Memory B cell (primary cell): ENCODE data around the gene CCDC85C.

Experiments
- ATAC-seq: fragments of 150-1000 bp; cut with Tn5 transposase; 2 replicates; pipeline ENCODE4 v1.10.0; 2021; ENCODE audit warnings: low read depth, mild to moderate bottlenecking, moderate library complexity
- DNase-seq, 2 donors: peaks; one replicate each; pipeline ENCODE4 v3.0.0; 2022; ENCODE audit warnings: low spot score in 2 of 2
- H3K27ac Mint-ChIP-seq: one replicate; pipeline ENCODE4 v1.8.0; 2022; ENCODE audit warnings: mild to moderate bottlenecking, moderate library complexity, mixed read lengths
- H3K27me3 Mint-ChIP-seq: one replicate; pipeline ENCODE4 v1.8.0; 2022; ENCODE audit warnings: mixed read lengths
- H3K36me3 Mint-ChIP-seq: one replicate; pipeline ENCODE4 v1.8.0; 2022; ENCODE audit warnings: mild to moderate bottlenecking, mixed read lengths
- H3K4me1 Mint-ChIP-seq: one replicate; pipeline ENCODE4 v1.8.0; 2022; ENCODE audit warnings: mixed read lengths
- H3K4me3 Mint-ChIP-seq: one replicate; pipeline ENCODE4 v1.8.0; 2022; ENCODE audit warnings: mild to moderate bottlenecking, moderate library complexity, mixed read lengths
- H3K9me3 Mint-ChIP-seq: one replicate; pipeline ENCODE4 v1.8.0; 2022; ENCODE audit warnings: mixed read lengths

CCDC85C gene

DNA sequence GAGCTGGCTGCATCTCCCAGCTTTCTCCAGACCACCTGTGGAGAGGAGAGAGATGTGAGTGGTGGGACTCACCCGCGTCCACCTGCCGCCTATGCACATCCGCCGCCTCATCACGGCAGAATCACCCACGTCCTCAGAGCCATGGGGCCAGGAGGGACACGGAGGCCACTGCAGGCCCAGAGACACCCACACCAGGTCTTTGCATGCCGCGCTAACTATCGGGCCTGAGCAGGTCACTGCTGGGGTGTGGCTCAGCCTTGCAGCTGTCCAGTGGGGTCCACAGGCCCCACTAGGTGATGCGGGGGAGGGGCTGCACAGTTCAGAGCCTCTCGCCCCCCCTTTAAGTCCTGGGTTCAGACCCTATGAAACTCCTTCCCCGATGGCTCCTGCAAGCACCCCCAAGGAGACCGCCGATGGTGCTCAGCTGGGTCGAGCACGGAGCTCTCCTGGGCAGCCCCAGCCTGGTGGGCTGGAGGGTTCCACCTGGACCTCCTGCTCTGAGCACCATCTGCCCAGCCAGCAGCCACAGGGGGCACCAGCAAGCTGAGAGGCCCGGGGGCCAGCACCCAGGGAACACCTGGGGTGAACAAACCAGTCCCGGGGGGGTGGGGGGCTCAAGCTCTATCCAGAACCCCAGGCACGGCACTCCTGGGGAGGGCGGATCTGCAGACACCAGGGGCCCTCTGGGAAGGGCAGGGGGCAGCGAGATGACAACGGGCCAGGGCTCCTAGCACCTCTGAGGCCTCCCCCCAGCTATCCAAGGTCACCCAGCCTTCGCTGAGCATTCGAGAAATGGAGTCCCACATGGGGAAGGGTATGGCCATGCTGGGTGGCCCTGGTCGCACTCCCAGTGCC lies 88.5 kb downstream of the CCDC85C start:
- Mint-ChIP-seq H3K4me3 (no peak overlapping the region), H3K9me3 (no peaks in the 10 kb centered on the region), H3K27ac (no peak overlapping the region), H3K36me3 (no peaks in the 10 kb centered on the region), H3K27me3 (no peaks in the 10 kb centered on the region), H3K4me1 (no peaks in the 10 kb centered on the region)
- no peak for ATAC-seq
- DNase-seq = no peak

DNA sequence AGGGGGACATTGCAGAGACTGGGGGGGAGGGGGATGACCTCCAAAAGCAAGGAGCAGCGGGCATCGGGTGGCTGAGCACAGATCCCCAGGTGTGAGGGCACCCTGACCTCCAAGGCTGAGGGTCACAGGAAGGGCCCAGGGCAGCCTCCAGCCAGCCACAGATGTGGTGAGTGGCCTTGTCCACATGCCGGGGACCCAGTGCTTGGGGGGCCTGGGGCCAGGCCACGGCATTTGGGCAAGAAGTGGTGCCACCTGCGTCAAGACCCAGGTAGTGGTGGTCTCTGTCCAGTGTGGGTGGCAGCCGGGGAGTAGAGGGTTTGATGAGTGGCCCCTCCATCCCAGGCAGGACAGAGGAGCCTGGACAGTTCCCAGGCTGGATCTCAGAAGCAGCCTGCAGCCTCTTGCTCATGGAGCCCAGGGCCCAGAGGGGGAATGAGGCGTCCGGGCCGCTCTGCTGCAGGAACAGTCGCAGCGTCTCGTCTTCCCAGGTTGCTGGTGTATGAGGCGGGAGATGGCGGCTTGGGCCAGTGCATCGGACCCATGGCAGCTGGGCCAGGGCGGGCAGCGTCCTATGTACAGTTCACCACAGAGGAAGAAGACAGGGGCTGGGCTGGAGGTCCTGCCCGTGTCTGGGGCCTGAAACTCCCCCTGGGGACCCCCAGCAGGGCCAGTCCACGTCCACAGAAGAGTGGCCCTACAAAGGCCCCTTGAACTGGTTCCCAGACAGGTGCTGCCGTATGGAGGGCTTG lies 89.3 kb downstream of the CCDC85C start:
- Mint-ChIP-seq H3K4me3 (no peak overlapping the region), H3K27ac (no peak overlapping the region), H3K9me3 (no peaks in the 10 kb centered on the region), H3K27me3 (no peaks in the 10 kb centered on the region), H3K4me1 (no peaks in the 10 kb centered on the region), H3K36me3 (no peaks in the 10 kb centered on the region)
- ATAC-seq (no peak), DNase-seq (no peak)

DNA sequence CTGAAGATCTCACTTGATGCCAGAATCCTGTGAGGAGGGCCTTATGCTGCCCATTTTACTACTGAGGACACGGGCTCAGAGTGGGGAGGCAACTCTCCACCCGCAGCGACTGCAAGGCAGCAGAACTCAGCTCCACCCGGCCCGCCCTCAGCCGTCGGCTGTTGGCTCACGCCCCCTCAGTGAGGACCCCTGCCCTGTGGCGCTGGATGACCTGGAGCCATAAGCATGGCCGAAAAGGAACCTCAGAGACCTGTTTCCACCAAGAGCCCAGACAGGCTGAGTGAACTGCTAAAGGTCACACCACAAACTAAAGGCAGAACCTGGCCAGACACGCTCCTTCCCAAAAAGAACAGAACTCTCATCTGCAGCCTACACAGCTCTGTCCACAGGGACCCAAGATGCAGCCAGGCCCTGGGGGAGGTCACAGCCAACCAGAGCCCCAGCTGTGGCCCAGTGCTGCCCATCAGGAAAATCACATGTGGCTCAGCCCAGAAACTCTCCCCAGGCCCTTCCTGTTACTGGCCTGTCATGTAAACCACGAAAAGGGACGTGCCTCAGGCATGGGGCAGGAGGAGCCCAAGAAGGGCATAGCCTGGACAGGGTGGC lies 90.0 kb downstream of the CCDC85C start:
- ATAC-seq = no peak
- Mint-ChIP-seq H3K27ac (no peak overlapping the region), H3K27me3 (no peaks in the 10 kb centered on the region), H3K9me3 (no peaks in the 10 kb centered on the region), H3K36me3 (peaks cover 5% of the 10 kb centered on the region), H3K4me3 (no peak overlapping the region), H3K4me1 (no peaks in the 10 kb centered on the region)
- DNase-seq = no peak

DNA sequence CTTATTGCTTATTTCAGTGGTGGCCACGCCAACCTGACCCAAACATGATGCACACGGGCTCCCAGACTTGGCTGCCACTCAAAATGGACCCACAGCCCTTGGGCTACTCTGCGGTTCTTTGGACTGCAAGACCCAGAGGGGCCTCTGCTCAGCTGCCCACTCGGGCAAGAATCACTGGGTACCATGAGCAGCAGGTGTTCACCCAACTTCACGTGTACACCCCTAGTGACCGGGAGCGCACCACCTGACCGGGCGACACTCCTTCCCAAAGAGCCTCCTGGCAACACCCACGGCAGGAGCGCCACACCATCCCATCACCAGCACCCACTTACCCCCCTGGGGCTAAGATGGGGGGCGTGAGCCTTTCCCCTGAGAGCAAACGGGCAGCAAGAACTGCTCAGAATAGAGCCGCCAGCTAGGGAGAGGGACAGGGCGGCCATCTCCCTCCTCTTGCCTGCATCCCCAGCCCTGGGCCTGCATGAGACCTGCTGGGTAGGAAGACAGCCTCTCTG lies 90.8 kb downstream of the CCDC85C start:
- H3K4me1 Mint-ChIP-seq = no peaks in the 10 kb centered on the region
- H3K4me3 Mint-ChIP-seq = no peak overlapping the region
- DNase-seq = no peak
- H3K27ac Mint-ChIP-seq = no peak overlapping the region
- ATAC-seq = no peak
- H3K27me3 Mint-ChIP-seq = no peaks in the 10 kb centered on the region
- H3K36me3 Mint-ChIP-seq = peaks cover 12% of the 10 kb centered on the region
- no peaks in the 10 kb centered on the region for H3K9me3 Mint-ChIP-seq

DNA sequence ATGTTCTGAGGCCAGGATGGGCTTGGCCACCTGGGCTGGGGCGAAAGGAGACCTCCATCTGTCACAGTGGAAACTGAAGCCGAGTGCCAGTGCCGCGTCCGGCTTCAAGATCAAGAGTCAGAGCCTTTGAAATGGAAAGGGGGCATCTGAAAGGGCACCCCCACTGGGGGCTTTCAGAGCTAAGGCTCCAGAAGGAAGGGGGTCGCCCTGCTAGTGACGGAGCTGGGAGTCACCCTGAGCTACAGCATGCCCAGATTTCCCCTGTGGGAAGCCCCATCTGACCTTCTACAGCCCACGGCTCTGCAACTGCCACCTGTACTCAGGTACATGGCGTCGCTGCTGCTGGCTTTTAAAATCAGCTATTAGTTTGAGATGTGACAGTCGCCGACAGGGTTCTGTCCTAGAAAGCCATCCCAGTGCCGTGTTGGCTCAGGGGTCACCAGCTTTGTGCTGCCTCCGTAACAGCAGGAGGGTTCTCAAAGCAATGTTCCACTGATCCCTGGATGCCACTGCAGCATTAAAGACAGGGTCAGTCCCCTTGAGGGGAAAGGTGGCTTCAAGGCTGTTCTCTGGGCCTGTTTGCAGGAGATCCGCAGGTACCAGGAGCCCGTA lies 91.3 kb downstream of the CCDC85C start:
- Mint-ChIP-seq H3K27ac (no peak overlapping the region), H3K9me3 (no peaks in the 10 kb centered on the region), H3K4me1 (no peaks in the 10 kb centered on the region), H3K27me3 (no peaks in the 10 kb centered on the region), H3K36me3 (peaks cover 14% of the 10 kb centered on the region), H3K4me3 (no peak overlapping the region)
- DNase-seq = no peak
- ATAC-seq = no peak

DNA sequence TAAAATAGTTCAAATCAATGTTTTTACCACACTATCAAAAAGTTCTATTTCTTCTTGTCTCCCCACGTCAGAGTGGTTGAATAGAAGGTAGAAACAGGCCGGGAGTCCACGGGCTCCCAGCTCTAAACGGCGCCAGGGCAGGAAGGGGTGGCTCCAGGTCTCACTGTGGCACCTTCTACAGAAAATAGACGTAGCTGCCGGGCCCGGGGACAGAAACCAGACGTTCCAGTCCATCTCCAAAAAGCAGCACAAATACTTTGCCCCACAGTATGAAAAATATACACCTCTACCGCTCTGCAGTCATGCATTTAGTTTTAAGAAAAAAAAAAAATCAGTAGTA lies 91.9 kb downstream of the CCDC85C start:
- no peaks in the 10 kb centered on the region for H3K27me3 Mint-ChIP-seq
- H3K27ac Mint-ChIP-seq = no peak overlapping the region
- H3K36me3 Mint-ChIP-seq = peaks cover 17% of the 10 kb centered on the region
- no peaks in the 10 kb centered on the region for H3K9me3 Mint-ChIP-seq
- H3K4me3 Mint-ChIP-seq = no peak overlapping the region
- DNase-seq (no peak), ATAC-seq (no peak)
- no peaks in the 10 kb centered on the region for H3K4me1 Mint-ChIP-seq

DNA sequence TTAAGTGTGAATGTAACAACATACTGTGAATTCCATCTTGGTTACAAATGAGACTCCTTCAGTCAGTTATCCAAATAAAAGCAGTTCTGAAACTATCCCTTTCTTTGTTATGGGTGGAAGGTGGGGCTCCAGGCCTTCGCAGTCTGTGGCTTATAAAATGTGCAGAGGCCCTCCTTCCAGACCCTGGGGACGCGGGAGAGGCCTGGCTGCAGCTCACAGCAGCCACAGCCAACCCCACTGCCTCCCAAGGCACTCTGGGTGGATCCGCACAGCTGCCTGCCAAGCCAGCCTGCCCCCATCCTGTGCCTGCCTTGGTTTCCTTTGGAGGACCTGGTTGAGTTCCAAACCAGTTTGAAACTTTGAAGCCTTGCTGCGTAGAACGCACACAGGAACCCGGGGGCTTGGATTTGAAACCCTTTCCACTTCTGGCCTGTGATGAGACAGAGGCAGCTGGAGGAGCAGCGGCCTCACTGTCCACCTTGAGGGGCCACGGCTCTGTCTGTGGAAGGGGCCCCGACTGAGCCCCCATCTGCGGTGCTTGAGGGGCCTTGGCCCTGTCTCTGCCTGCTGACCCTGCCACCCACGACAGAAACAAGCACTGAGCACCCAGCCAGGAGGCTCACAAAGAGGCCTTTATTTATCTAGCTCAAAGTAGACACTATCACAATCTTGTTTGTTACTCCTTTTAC lies 92.4 kb downstream of the CCDC85C start:
- Mint-ChIP-seq H3K9me3 (no peaks in the 10 kb centered on the region), H3K27me3 (no peaks in the 10 kb centered on the region), H3K4me3 (no peak overlapping the region), H3K27ac (no peak overlapping the region), H3K4me1 (no peaks in the 10 kb centered on the region), H3K36me3 (peaks cover 18% of the 10 kb centered on the region)
- DNase-seq = no peak
- no peak for ATAC-seq

DNA sequence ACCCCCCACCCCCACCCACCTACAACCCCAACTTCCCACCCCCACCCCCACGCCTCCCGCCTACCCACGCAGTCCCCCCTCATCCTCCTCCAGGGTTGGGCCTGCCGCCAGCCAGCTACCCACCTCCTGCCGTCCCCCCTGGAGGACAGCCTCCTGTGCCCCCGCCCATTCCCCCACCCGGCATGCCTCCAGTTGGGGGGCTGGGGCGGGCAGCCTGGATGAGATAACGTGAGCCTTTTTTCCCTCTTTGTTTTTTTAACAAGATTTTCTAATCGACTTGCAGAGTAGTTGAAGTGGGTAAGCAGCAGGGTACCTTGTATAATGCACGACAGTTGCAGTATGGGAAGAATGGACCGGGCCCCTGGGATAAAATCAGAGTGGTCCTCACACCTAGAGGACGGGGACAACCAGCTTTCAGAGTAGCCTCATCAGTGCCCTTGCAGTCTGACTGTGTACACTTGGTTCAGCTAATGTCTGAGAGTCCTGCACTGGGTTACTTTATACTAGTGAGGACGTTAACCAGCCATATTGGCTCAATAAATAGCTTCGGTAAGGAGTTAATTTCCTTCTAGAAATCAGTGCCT lies 93.4 kb downstream of the CCDC85C start:
- Mint-ChIP-seq H3K27me3 (no peaks in the 10 kb centered on the region), H3K27ac (no peak overlapping the region), H3K9me3 (no peaks in the 10 kb centered on the region), H3K4me3 (no peak overlapping the region), H3K36me3 (peaks cover 27% of the 10 kb centered on the region), H3K4me1 (no peaks in the 10 kb centered on the region)
- ATAC-seq (no peak), DNase-seq (no peak)

DNA sequence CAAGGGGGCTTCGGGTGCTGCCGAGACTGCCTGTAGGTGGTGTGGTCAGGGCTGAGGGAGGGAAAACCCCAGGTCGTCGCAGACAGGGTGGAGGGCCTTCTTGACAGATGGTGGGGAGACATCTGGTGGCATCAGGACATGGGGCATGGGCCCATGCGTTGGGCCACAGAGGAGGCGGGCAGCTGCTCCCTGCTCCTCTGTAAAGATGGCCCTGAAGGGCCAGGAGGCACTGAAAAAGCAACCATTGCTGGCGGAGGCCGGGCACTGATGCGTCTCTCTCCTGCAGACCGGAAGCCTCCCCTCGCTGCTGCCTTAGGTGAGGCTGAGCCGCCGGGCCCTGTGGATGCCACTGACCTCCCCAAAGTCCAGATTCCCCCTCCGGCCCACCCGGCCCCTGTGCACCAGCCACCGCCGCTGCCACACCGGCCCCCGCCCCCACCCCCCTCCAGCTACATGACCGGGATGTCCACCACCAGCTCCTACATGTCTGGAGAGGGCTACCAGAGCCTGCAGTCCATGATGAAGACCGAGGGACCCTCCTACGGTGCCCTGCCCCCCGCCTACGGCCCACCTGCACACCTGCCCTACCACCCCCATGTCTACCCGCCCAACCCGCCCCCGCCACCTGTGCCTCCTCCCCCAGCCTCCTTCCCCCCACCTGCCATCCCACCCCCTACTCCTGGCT lies 94.0 kb downstream of the CCDC85C start:
- Mint-ChIP-seq H3K4me3 (no peak overlapping the region), H3K27ac (no peak overlapping the region), H3K27me3 (no peaks in the 10 kb centered on the region), H3K9me3 (no peaks in the 10 kb centered on the region), H3K36me3 (peaks cover 28% of the 10 kb centered on the region), H3K4me1 (no peaks in the 10 kb centered on the region)
- ATAC-seq (no peak), DNase-seq (no peak)

DNA sequence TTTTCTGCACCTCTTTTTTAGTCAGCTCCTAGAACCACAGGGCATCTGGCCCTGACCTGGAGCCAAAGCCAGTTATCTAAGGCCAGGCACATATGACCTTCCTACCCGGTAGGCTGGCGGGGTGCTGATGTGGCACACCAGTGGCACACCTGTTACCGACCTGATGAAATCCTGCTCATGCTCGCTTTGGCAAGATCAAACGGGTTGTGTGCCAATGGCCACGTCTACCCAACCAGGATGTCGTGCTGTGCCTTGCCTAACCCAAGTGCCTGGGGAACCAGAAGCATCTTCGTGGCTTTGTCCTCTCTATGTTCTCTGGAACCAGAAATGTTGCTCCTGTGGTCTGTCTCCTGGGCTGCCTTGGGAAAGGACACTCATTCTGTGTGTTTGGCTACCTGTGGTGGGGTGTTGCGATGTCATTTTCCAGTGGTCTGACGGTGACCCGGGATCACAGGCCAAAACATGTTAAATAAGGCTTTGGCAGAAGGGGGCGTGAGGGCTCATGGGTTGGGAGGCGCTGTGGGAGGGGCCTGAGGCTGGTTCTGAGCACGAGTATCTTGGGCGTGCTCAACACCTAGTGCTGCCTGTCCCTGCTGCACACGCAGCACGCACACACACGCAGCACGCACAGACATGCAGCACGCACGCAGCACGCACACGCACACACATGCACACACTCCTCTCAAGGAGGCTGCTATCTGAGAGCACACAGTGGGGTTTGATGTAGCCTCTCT lies 94.9 kb downstream of the CCDC85C start:
- no peaks in the 10 kb centered on the region for H3K4me1 Mint-ChIP-seq
- H3K4me3 Mint-ChIP-seq = no peak overlapping the region
- ATAC-seq (no peak), DNase-seq (no peak)
- H3K36me3 Mint-ChIP-seq = peaks cover 35% of the 10 kb centered on the region
- H3K27me3 Mint-ChIP-seq = no peaks in the 10 kb centered on the region
- no peaks in the 10 kb centered on the region for H3K9me3 Mint-ChIP-seq
- H3K27ac Mint-ChIP-seq = no peak overlapping the region

DNA sequence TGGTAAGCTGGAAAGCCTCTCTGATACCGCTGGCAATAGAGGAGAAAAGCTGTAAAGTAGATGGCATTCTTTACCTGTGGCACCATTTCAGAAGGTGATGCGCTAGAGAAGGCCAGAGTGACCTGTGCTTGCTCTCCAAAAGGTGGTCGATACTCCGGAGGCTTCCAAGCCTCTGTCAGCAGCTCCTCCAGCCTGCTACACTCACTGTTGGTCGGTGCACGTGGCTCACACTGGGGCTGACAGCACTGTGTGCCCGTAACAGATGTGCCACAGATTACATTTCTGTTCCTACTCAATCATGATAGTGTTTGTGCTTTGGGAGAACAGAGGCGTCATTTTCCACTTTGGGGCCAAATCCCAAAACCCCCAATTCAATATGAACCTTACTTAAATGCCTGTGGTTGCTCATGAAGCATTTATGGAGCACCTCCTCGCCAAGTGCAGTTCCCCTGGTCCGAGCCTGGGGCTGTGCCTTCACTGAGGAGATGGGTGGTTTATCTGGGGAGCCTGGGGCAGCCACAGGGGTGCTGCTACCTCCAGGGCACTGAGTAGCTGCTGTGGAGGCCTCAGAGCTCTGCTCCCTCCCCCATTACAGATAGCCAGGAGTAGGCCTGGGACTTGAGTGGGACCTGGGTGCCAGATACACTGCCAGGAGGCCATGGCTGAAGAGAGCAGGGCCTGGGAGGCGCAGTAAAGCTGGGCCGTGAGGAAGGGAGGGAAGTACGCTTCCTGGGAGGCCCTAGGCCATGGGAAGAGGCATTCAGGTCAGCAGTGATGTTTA lies 96.0 kb downstream of the CCDC85C start:
- DNase-seq = no peak
- ATAC-seq = no peak
- Mint-ChIP-seq H3K4me1 (no peaks in the 10 kb centered on the region), H3K27me3 (no peaks in the 10 kb centered on the region), H3K27ac (no peak overlapping the region), H3K4me3 (no peak overlapping the region), H3K36me3 (peaks cover 39% of the 10 kb centered on the region), H3K9me3 (no peaks in the 10 kb centered on the region)

DNA sequence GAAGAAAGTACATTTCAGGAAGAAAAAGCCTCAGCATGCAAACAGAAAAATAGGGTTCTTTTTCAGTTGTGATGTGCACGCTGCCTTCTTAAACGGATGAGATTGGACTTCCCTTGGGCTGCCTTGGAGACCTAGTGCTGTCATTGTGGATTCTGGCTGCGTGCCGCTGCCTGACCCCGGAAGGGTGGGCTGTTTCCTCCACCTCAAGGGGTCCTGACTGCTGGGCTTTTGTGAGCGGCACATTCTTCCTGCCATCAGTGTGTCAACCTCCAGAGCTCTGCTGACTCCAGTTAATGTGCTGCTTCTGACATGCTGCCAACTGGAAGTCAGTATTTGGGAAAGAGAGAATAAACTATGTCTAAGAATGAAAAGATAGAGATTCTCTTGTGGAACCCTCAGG lies 97.7 kb downstream of the CCDC85C start:
- Mint-ChIP-seq H3K4me1 (no peaks in the 10 kb centered on the region), H3K36me3 (peaks cover 42% of the 10 kb centered on the region), H3K9me3 (no peaks in the 10 kb centered on the region), H3K4me3 (no peak overlapping the region), H3K27me3 (no peaks in the 10 kb centered on the region), H3K27ac (no peak overlapping the region)
- DNase-seq (no peak), ATAC-seq (no peak)
